HepG2 (cell line): ENCODE results near the gene TOP1. TPM values are rescaled to one million over a fixed set of nuclear protein-coding genes. Genes with fewer than 3 reads are reported as not detected.

ENCODE experiments used
- ATAD3A ChIP-seq: sonication (generic); formaldehyde crosslinking; IDR thresholded peaks from 2 replicates; pipeline ENCODE4 v1.4.0; 2020; ENCODE audit warnings: missing genetic modification reagents
- CHD4 ChIP-seq: fragments of 200-600 bp; sonication (generic); IDR thresholded peaks from 2 replicates; pipeline ENCODE4 v1.7.0; 2017; ENCODE audit warnings: mild to moderate bottlenecking, low read length, borderline replicate concordance
- HDAC2 ChIP-seq: sonication (generic); formaldehyde crosslinking; IDR thresholded peaks from 2 replicates; pipeline ENCODE4 v1.4.0; 2020; ENCODE audit warnings: missing genetic modification reagents
- HMGA1 ChIP-seq: sonication (generic); formaldehyde crosslinking; conservative IDR thresholded peaks from 2 replicates; pipeline ENCODE4 v1.4.0; 2020; ENCODE audit warnings: missing genetic modification reagents
- KDM3A ChIP-seq: IDR thresholded peaks from 2 replicates; pipeline ENCODE4 v1.6.1; 2018; ENCODE audit warnings: low read depth, missing compliant biosample characterization
- KDM5B ChIP-seq: sonication (generic); formaldehyde crosslinking; IDR thresholded peaks from 2 replicates; pipeline ENCODE4 v1.4.0; 2020; ENCODE audit warnings: missing genetic modification reagents, mild to moderate bottlenecking, borderline replicate concordance
- POLR2G ChIP-seq: fragments of 200-400 bp; formaldehyde crosslinking; IDR thresholded peaks from 2 replicates; pipeline ENCODE4 v1.6.1; 2018; ENCODE audit warnings: mild to moderate bottlenecking, low read depth, low read length, moderate library complexity
- SRF ChIP-seq: IDR thresholded peaks from 2 replicates; pipeline ENCODE4 v1.6.1; 2011; ENCODE audit warnings: mild to moderate bottlenecking, low read depth, low read length, moderate library complexity
- ZBTB42 ChIP-seq: sonication (generic); formaldehyde crosslinking; IDR thresholded peaks from 2 replicates; pipeline ENCODE4 v1.5.0; 2020; ENCODE audit warnings: mild to moderate bottlenecking, missing genetic modification reagents
- ZMYM2 ChIP-seq: sonication (generic); formaldehyde crosslinking; IDR thresholded peaks from 2 replicates; pipeline ENCODE4 v1.8.0; 2022; ENCODE audit warnings: mild to moderate bottlenecking, missing genetic modification reagents
- ZNF251 ChIP-seq: sonication (generic); formaldehyde crosslinking; IDR thresholded peaks from 2 replicates; pipeline ENCODE4 v1.9.0; 2021; ENCODE audit warnings: mild to moderate bottlenecking, missing genetic modification reagents
- ZNF292 ChIP-seq: sonication (generic); formaldehyde crosslinking; IDR thresholded peaks from 2 replicates; pipeline ENCODE4 v1.8.1; 2022; ENCODE audit warnings: mild to moderate bottlenecking, low read depth, missing genetic modification reagents, borderline replicate concordance
- ZNF326 ChIP-seq: sonication (generic); formaldehyde crosslinking; IDR thresholded peaks from 2 replicates; pipeline ENCODE4 v1.4.0; 2020; ENCODE audit warnings: missing genetic modification reagents, borderline replicate concordance
- polyA plus RNA-seq, 8 experiments: library from polyadenylated mRNA; depleted of rRNA in 3 of 8; stranded (reverse) in 7 of 8; unstranded in 1 of 8; fragments of >200 nt; fragmentation: Illumina TruSeq in 4 of 8; extraction: Trizol in 4 of 8; gene quantifications; 2 replicates each; pipeline versions ENCODE4 v1.2.1 to v1.2.3, GENCODE V29; 2011 to 2016; ENCODE audit warnings: low read depth in 4 of 8, missing spikeins in 1 of 8, mixed read lengths in 1 of 8; ENCODE audit not compliant: insufficient read depth in 1 of 8
- total RNA-seq, 5 experiments: library from RNA; depleted of rRNA; stranded (reverse); fragments of >200 nt; fragmentation: Illumina TruSeq; extraction: Trizol; gene quantifications; 2 replicates each; pipeline ENCODE4 v1.2.3, GENCODE V29; 2016; ENCODE audit warnings: low read depth in 1 of 5
- TF ChIP-seq, protein P1 (sequence below): sonication (generic); formaldehyde crosslinking; IDR thresholded peaks from 2 replicates; pipeline ENCODE4 v1.4.0; 2020; ENCODE audit warnings: missing genetic modification reagents
- TF ChIP-seq, protein P2 (sequence below): sonication (generic); formaldehyde crosslinking; IDR thresholded peaks from 2 replicates; pipeline ENCODE4 v1.8.1; 2023; ENCODE audit warnings: missing genetic modification reagents, inconsistent platforms, borderline replicate concordance
- TF ChIP-seq, protein P3 (sequence below): sonication (generic); formaldehyde crosslinking; IDR thresholded peaks from 2 replicates; pipeline ENCODE4 v1.4.0; 2020; ENCODE audit warnings: mild to moderate bottlenecking, missing genetic modification reagents
- TF ChIP-seq, protein P4 (sequence below): IDR thresholded peaks from 2 replicates; pipeline ENCODE4 v1.6.1; 2012; ENCODE audit warnings: low read depth, low read length, improper control_type of control experiment
- TF ChIP-seq, protein P5 (sequence below), 2 experiments: IDR thresholded peaks; 2 replicates each; pipeline ENCODE4 v1.6.1; 2011 to 2012; ENCODE audit warnings: low read length in 2 of 2, borderline replicate concordance in 1 of 2, low read depth in 1 of 2, mild to moderate bottlenecking in 1 of 2, moderate library complexity in 1 of 2
- TF ChIP-seq, protein P6 (sequence below): sonication (generic); formaldehyde crosslinking; IDR thresholded peaks from 2 replicates; pipeline ENCODE4 v1.5.0; 2020; ENCODE audit warnings: mild to moderate bottlenecking, missing genetic modification reagents, moderate library complexity

TOP1 gene
- total and polyA plus RNA-seq, 2 of the 13 experiments (the other 11 are each of a cell fraction or from before 2014, with no cell fraction given), result 10.2 to 19.4 TPM

DNA sequence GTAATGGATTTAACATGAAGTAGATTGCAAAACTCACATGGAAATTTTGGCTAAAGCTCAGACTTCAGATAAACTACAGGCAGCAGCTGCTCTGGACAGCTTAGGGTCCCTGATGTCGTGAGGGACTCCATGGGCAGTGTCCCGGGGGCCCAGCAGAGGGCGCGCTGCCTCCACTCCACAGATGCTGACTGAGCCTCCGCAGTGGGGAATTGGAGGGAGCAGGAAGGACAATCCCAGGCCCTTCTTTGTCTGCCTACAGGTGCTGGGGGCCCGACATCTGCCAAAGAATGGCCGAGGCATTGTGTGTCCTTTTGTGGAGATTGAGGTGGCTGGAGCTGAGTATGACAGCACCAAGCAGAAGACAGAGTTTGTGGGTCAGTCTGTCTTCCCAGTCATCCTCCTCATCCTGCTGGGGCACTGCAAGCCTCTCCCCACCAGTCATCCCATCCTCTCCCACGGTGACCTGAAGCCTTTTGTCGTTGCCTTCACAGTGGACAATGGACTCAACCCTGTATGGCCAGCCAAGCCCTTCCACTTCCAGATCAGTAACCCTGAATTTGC, 144.6 kb downstream of the TOP1 start (continued):
- TF ChIP-seq, protein P1, sequence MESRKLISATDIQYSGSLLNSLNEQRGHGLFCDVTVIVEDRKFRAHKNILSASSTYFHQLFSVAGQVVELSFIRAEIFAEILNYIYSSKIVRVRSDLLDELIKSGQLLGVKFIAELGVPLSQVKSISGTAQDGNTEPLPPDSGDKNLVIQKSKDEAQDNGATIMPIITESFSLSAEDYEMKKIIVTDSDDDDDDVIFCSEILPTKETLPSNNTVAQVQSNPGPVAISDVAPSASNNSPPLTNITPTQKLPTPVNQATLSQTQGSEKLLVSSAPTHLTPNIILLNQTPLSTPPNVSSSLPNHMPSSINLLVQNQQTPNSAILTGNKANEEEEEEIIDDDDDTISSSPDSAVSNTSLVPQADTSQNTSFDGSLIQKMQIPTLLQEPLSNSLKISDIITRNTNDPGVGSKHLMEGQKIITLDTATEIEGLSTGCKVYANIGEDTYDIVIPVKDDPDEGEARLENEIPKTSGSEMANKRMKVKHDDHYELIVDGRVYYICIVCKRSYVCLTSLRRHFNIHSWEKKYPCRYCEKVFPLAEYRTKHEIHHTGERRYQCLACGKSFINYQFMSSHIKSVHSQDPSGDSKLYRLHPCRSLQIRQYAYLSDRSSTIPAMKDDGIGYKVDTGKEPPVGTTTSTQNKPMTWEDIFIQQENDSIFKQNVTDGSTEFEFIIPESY (CRISPR knock-in tag), result no peak
- no peak for TF ChIP-seq ZNF251 (CRISPR knock-in tag)
- peak; percentile 31; the same call in 1 of the 2 replicates for TF ChIP-seq KDM3A (CRISPR knock-in tag)
- TF ChIP-seq, protein P2, sequence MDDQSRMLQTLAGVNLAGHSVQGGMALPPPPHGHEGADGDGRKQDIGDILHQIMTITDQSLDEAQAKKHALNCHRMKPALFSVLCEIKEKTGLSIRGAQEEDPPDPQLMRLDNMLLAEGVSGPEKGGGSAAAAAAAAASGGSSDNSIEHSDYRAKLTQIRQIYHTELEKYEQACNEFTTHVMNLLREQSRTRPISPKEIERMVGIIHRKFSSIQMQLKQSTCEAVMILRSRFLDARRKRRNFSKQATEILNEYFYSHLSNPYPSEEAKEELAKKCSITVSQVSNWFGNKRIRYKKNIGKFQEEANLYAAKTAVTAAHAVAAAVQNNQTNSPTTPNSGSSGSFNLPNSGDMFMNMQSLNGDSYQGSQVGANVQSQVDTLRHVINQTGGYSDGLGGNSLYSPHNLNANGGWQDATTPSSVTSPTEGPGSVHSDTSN (CRISPR knock-in tag), result no peak
- TF ChIP-seq, protein P3, sequence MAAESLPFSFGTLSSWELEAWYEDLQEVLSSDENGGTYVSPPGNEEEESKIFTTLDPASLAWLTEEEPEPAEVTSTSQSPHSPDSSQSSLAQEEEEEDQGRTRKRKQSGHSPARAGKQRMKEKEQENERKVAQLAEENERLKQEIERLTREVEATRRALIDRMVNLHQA (CRISPR knock-in tag), result no peak
- TF ChIP-seq ZMYM2 (CRISPR knock-in tag), result no peak
- TF ChIP-seq, protein P4, sequence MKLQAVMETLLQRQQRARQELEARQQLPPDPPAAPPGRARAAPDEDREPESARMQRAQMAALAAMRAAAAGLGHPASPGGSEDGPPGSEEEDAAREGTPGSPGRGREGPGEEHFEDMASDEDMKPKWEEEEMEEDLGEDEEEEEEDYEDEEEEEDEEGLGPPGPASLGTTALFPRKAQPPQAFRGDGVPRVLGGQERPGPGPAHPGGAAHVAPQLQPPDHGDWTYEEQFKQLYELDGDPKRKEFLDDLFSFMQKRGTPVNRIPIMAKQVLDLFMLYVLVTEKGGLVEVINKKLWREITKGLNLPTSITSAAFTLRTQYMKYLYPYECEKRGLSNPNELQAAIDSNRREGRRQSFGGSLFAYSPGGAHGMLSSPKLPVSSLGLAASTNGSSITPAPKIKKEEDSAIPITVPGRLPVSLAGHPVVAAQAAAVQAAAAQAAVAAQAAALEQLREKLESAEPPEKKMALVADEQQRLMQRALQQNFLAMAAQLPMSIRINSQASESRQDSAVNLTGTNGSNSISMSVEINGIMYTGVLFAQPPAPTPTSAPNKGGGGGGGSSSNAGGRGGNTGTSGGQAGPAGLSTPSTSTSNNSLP, result 0 out of 2 replicates have a peak, but pooled peaks have one; percentile 19
- no peak; the same call in 1 of the 2 replicates for TF ChIP-seq POLR2G
- TF ChIP-seq HDAC2 (CRISPR knock-in tag), result no peak
- TF ChIP-seq ZBTB42, result no peak
- TF ChIP-seq ATAD3A (CRISPR knock-in tag), result no peak
- TF ChIP-seq, protein P5, sequence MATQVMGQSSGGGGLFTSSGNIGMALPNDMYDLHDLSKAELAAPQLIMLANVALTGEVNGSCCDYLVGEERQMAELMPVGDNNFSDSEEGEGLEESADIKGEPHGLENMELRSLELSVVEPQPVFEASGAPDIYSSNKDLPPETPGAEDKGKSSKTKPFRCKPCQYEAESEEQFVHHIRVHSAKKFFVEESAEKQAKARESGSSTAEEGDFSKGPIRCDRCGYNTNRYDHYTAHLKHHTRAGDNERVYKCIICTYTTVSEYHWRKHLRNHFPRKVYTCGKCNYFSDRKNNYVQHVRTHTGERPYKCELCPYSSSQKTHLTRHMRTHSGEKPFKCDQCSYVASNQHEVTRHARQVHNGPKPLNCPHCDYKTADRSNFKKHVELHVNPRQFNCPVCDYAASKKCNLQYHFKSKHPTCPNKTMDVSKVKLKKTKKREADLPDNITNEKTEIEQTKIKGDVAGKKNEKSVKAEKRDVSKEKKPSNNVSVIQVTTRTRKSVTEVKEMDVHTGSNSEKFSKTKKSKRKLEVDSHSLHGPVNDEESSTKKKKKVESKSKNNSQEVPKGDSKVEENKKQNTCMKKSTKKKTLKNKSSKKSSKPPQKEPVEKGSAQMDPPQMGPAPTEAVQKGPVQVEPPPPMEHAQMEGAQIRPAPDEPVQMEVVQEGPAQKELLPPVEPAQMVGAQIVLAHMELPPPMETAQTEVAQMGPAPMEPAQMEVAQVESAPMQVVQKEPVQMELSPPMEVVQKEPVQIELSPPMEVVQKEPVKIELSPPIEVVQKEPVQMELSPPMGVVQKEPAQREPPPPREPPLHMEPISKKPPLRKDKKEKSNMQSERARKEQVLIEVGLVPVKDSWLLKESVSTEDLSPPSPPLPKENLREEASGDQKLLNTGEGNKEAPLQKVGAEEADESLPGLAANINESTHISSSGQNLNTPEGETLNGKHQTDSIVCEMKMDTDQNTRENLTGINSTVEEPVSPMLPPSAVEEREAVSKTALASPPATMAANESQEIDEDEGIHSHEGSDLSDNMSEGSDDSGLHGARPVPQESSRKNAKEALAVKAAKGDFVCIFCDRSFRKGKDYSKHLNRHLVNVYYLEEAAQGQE (IDR thresholded peaks at IDR 0.05; ENCODE audit: borderline replicate concordance in 1 of 2, low read depth in 1 of 2, low read length in 2 of 2), result no peak
- no peak for TF ChIP-seq HMGA1 (CRISPR knock-in tag)
- TF ChIP-seq CHD4, result no peak
- TF ChIP-seq, protein P6, sequence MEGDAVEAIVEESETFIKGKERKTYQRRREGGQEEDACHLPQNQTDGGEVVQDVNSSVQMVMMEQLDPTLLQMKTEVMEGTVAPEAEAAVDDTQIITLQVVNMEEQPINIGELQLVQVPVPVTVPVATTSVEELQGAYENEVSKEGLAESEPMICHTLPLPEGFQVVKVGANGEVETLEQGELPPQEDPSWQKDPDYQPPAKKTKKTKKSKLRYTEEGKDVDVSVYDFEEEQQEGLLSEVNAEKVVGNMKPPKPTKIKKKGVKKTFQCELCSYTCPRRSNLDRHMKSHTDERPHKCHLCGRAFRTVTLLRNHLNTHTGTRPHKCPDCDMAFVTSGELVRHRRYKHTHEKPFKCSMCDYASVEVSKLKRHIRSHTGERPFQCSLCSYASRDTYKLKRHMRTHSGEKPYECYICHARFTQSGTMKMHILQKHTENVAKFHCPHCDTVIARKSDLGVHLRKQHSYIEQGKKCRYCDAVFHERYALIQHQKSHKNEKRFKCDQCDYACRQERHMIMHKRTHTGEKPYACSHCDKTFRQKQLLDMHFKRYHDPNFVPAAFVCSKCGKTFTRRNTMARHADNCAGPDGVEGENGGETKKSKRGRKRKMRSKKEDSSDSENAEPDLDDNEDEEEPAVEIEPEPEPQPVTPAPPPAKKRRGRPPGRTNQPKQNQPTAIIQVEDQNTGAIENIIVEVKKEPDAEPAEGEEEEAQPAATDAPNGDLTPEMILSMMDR (CRISPR knock-in tag), result peak; percentile 98
- TF ChIP-seq ZNF292 (CRISPR knock-in tag), result no peak
- peak; percentile 28; the same call in 1 of the 2 replicates for TF ChIP-seq KDM5B (CRISPR knock-in tag)
- no peak for TF ChIP-seq ZNF326 (CRISPR knock-in tag)
- no peak for TF ChIP-seq SRF
